DLD1 (cell line): ENCODE data around the gene MVK.

Experiments
- in situ Hi-C: cut with HindIII; loops from 2 replicates; pipeline ENCODE4 v1.10.0; 2017; ENCODE audit warnings: low sequenced_read_pairs

MVK gene

GRCh38 chr12:109544955-109545531, 28.6 kb upstream of the MVK start:
- in situ Hi-C loops, result no loop called here

- in situ Hi-C loops, result no loop called here
These were observed 27.8 kb upstream of the MVK start for GRCh38 chr12:109545826-109546225.

- in situ Hi-C loops, result no loop called here
These were observed 26.3 kb upstream of the MVK start for GRCh38 chr12:109547286-109547685.

GRCh38 chr12:109548258-109548657, 25.3 kb upstream of the MVK start:
- in situ Hi-C loops, result no loop called here

GRCh38 chr12:109549613-109550270, 23.9 kb upstream of the MVK start:
- in situ Hi-C loops, result no loop called here

GRCh38 chr12:109550281-109550680, 23.3 kb upstream of the MVK start:
- in situ Hi-C loops, result no loop called here

- in situ Hi-C loops, result no loop called here
These were observed 22.5 kb upstream of the MVK start for GRCh38 chr12:109551108-109551507.

- in situ Hi-C loops, result no loop called here
These were observed 20.6 kb upstream of the MVK start for GRCh38 chr12:109552971-109553370.

GRCh38 chr12:109553483-109553882, 20.1 kb upstream of the MVK start:
- in situ Hi-C loops, result no loop called here

- in situ Hi-C loops, result no loop called here
These were observed 19.6 kb upstream of the MVK start for GRCh38 chr12:109553906-109554500.

- in situ Hi-C loops, result no loop called here
These were observed 18.8 kb upstream of the MVK start for GRCh38 chr12:109554761-109555160.

GRCh38 chr12:109555431-109556315, 17.9 kb upstream of the MVK start:
- in situ Hi-C loops, result no loop called here

GRCh38 chr12:109557200-109557599, 16.4 kb upstream of the MVK start:
- in situ Hi-C loops, result no loop called here

GRCh38 chr12:109557805-109558204, 15.8 kb upstream of the MVK start:
- in situ Hi-C loops, result no loop called here

- in situ Hi-C loops, result no loop called here
These were observed 15.0 kb upstream of the MVK start for GRCh38 chr12:109558374-109559199.

GRCh38 chr12:109559200-109559505, 14.4 kb upstream of the MVK start:
- in situ Hi-C loops, result no loop called here

- in situ Hi-C loops, result no loop called here
These were observed 14.0 kb upstream of the MVK start for GRCh38 chr12:109559601-109560000.

GRCh38 chr12:109560867-109561710, 12.5 kb upstream of the MVK start:
- in situ Hi-C loops, result no loop called here

- in situ Hi-C loops, result no loop called here
These were observed 11.9 kb upstream of the MVK start for GRCh38 chr12:109561711-109562030.

- in situ Hi-C loops, result no loop called here
These were observed 10.7 kb upstream of the MVK start for GRCh38 chr12:109562871-109563270.
